HG03520 (cell line): ENCODE measurements around the gene CELF2.
"Not testable (repeated sequence)": the region's sequence is repeated elsewhere in the genome, so short reads cannot be mapped to it uniquely, and the experiment has no call there.

Experiments
- ATAC-seq: cut with Tn5 transposase; IDR thresholded peaks from one replicate; pipeline ENCODE4 v1.9.1; 2021; ENCODE audit warnings: mild to moderate bottlenecking, moderate library complexity; ENCODE audit not compliant: unreplicated experiment

The CELF2 gene

DNA sequence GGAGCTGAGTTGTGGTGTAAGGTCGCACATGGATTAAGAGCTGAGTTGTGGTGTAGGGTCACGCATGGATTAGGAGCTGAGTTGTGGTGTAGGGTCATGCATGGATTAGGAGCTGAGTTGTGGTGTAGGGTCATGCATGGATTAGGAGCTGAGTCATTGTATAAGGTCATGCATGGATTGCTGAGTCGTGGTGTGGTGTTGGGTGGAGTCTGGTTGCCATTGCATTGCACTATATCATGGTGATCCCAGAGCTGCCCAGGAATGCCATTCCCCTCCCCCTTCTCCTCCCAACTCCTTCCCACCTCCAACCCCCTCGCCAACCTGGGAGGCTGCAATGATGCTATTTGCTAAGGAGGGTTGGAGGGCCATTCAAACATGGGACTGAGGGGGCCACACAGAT is 349.2 kb downstream of the CELF2 start:
- not testable (repeated sequence) for ATAC-seq

DNA sequence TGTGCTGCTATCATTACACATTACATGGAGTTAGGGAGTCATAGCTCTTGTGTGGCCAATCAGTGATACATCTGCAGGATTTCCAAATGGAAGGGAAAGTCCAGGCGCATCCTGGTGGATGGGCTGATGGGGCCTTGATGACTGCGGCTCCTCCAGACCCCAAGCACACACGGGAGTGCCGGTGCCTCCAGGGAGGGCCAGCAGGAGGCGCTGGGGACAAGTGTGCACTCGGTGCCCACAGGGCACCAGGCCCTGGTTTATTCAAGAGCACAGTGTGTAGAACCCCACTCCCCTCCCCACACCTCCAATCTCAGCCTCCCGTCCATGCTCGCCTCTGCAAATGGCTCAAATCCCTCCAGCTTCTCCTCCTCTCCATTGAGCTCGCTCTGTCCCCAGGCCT is 349.8 kb downstream of the CELF2 start:
- ATAC-seq: no peak

DNA sequence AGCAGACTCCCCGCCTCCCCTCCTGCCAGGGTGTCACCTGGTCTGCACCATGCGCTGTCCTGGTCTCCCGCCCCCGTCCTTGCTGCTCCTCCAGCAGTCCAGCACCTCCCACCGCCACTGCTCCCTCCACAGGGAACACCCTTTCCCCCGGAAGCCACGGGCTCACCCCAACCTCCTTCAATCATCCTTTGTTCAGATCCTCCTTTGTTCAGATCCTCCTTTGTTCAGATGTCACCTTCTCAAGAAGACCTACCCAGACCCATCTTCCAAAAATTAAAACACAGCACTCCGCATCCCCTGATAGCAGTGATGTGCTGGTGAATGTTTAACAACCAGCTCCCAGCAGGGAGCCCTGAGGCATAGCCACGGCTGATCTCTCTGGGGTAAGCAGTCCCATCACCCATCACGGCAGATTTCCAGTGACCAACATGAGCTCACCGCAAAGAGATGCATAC is 356.1 kb downstream of the CELF2 start:
- ATAC-seq: no peak

GRCh38 chr10:11377267-11377666 is 359.6 kb downstream of the CELF2 start:
- no peak for ATAC-seq

- no peak for ATAC-seq
Measured at GRCh38 chr10:11378835-11379234, 361.2 kb downstream of the CELF2 start.

GRCh38 chr10:11379771-11380170 is 362.1 kb downstream of the CELF2 start:
- ATAC-seq: no peak

DNA sequence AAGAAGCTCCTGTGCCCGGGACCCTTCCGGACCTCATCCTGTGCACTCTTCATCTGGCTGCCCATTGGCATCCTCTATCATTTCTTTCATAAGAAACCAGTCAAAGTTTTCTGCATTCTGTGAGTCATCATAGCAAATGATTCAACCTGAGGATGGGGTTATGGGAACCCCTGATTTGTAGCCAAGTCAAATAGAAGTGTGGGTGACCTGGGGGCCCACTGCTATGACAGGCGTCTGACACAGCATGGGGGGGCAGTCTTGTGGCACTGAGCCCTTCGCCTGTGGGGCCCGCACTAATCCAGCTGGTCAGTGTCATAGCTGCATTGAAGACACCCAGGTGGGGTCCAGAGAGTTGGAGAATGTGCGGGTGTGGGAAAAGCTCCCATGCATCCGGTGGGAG is 363.4 kb downstream of the CELF2 start:
- no peak for ATAC-seq

DNA sequence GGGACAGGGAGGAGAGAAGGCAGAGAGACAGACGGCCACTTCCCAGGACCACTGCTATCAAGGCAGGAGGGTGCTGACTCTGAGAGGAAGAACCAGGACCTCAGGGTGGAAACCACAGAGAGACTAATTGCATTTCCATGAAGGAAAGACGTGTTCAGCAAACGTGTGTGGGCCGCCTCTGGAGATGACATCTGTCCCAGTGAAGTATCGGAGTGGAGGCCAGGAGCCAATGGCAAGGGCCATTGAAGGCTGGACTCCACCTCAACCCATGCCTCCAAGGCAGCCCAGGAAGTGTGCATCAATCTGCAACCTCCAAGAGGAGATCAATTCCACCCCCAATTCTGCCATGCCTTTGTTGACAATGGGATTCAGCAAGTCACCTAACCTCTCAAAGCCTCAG is 363.8 kb downstream of the CELF2 start:
- ATAC-seq: no peak

DNA sequence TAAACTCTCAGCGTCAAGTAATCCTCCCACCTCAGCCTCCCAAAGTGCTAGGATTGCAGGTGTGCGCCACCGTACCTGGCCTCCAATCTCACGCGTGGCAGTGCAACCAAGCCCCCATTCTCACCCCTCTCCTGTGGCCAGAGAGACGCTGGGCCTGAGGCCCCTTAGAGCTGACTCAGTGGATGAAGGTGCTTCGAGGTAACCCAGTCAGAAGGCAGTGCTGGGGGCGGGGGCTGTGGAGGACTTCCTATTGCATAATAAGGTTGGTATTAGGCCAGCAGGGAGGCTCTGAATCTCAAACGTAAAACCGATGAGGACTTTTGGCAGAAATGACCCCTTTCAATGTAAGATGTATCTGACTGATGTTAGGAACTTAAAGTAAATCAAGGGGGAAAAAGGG is 364.5 kb downstream of the CELF2 start:
- no peak for ATAC-seq

- ATAC-seq: no peak
Measured at GRCh38 chr10:11386044-11386443, 368.4 kb downstream of the CELF2 start.
